Heart left ventricle (tissue), 13 donors: ENCODE results near the gene CDC25A.

Experiments used
- POLR2A ChIP-seq, 2 donors: fragments of 450-650 bp; IDR thresholded peaks; one replicate each; pipeline ENCODE4 v1.6.1; 2017; ENCODE audit warnings: antibody characterized with exemption in 2 of 2, mild to moderate bottlenecking in 2 of 2, moderate library complexity in 2 of 2
- TF ChIP-seq, protein P1 (sequence below), 12 donors: fragments of 200-600 bp; sonication (generic) in 4 of 12; IDR thresholded peaks; one replicate each; pipeline versions ENCODE4 v1.5.0 to v1.8.0; 2018 to 2022; ENCODE audit warnings: antibody characterized with exemption in 12 of 12, mild to moderate bottlenecking in 5 of 12
- donor health status: ischemic (EF 13 %, LVEDD 7.1; RV severe dilation, severe dysfunction).
- donor health status: DM: no; HTN: yes; CAD: no.
- donor health status: DM: no; HTN: no; CAD: no.
- donor health status: ischemic (EF 25% LVEDD 6.9; RV normal size, moderate dysfunction).
- donor health status: ischemic (EF 25% LVEDD 5.7; RV mildly dilated, moderate dysfunction).
- donor health status: ischemic (EF 35%, LVEDD 5.7; RV mildly dilated, moderate dysfunction).
- donor health status: nonischemic (EF 11% LVEDD 7.7; RV severe dilation, severe dysfunction).
- donor health status: DM: yes; HTN: yes; CAD: no.
- donor health status: PGD.
- donor health status: ischemic (EF 29% LVEDD 5.4; RV normal size, mild dysfunction).
- donor health status: nonischemic (EF 23%, LVEDD 6.1; RV moderate dilation, normal function).

DNA sequence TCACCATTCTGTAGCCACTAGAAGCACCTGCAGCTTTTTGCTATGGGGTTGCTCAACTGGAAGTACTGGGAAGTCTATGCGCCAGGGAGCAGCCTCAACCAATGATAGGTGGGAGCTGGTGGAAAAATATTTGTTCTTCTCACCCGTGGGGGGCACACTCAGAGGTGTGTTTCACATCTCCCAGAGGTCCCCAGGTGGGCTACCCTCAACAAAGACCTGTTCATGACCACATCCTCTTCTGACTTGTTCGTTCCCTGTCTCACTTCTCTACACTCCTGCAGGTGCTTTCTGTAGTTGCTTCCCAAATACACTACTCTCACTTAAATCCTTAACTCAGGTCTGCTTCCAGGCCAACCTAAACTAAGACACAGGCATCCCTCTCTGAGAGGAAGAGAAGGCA is 38.7 kb upstream of the CDC25A start:
- TF ChIP-seq, protein P1, sequence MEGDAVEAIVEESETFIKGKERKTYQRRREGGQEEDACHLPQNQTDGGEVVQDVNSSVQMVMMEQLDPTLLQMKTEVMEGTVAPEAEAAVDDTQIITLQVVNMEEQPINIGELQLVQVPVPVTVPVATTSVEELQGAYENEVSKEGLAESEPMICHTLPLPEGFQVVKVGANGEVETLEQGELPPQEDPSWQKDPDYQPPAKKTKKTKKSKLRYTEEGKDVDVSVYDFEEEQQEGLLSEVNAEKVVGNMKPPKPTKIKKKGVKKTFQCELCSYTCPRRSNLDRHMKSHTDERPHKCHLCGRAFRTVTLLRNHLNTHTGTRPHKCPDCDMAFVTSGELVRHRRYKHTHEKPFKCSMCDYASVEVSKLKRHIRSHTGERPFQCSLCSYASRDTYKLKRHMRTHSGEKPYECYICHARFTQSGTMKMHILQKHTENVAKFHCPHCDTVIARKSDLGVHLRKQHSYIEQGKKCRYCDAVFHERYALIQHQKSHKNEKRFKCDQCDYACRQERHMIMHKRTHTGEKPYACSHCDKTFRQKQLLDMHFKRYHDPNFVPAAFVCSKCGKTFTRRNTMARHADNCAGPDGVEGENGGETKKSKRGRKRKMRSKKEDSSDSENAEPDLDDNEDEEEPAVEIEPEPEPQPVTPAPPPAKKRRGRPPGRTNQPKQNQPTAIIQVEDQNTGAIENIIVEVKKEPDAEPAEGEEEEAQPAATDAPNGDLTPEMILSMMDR (IDR thresholded peaks at IDR 0.05), result no peak
- no peak for TF ChIP-seq POLR2A (IDR thresholded peaks at IDR 0.05)
